GM12865 (cell line): Measurements from ENCODE around the gene GLRX5.

Experiments
- DNase-seq: peaks from one replicate; pipeline ENCODE4 v3.0.0; 2010; ENCODE audit warnings: low read depth
- H3K4me3 ChIP-seq: 2 replicates; pipeline ENCODE4 v1.5.1; 2011; ENCODE audit warnings: mild to moderate bottlenecking, low read depth, low read length, control low read depth
- CTCF ChIP-seq: IDR thresholded peaks from 2 replicates; pipeline ENCODE4 v1.5.1; 2011; ENCODE audit warnings: low read length, control low read depth, low read depth, inconsistent platforms; ENCODE audit not compliant: insufficient read depth; ENCODE audit errors: missing control alignments

Gene GLRX5

GRCh38 chr14:95494456-95494855, 40.4 kb upstream of the GLRX5 start:
- TF ChIP-seq CTCF = no peak

GRCh38 chr14:95495076-95495475, 39.8 kb upstream of the GLRX5 start:
- TF ChIP-seq CTCF = no peak
- DNase-seq = no peak
- peak overlapping the region; percentile 48 for H3K4me3 ChIP-seq

More at GRCh38 chr14:95494456-95494855, 40.4 kb upstream of the GLRX5 start:
- H3K4me3 ChIP-seq = no peak overlapping the region
- DNase-seq = peak; percentile 46

- peak; percentile 92 for DNase-seq
- peak overlapping the region; percentile 48 for H3K4me3 ChIP-seq
- no peak for TF ChIP-seq CTCF
Observed at GRCh38 chr14:95495538-95496025, 39.3 kb upstream of the GLRX5 start.

GRCh38 chr14:95496111-95496681, 38.7 kb upstream of the GLRX5 start:
- no peak for TF ChIP-seq CTCF
- peak; percentile 38 for DNase-seq
- H3K4me3 ChIP-seq = peak overlapping the region; percentile 48

- no peak for DNase-seq
- peak overlapping the region; percentile 48 for H3K4me3 ChIP-seq
- no peak for TF ChIP-seq CTCF
Observed at GRCh38 chr14:95496690-95497259, 38.1 kb upstream of the GLRX5 start.

GRCh38 chr14:95497561-95498011, 37.3 kb upstream of the GLRX5 start:
- TF ChIP-seq CTCF = no peak
- H3K4me3 ChIP-seq = 0 out of 2 replicates have a peak overlapping the region, but pooled peaks have one; percentile 3
- DNase-seq = peak; percentile 77
